H1 (cell line): Measurements from ENCODE around the gene GIMD1. TPM values are rescaled to one million over a fixed set of nuclear protein-coding genes. Genes with fewer than 3 reads are reported as not detected.

Experiments used
- BACH1 ChIP-seq: IDR thresholded peaks from 2 replicates; pipeline ENCODE4 v1.6.1; 2012; ENCODE audit warnings: low read length, improper control_type of control experiment
- CEBPB ChIP-seq: IDR thresholded peaks from 2 replicates; pipeline ENCODE4 v1.6.1; 2012; ENCODE audit warnings: low read depth, low read length
- CHD2 ChIP-seq: IDR thresholded peaks from 2 replicates; pipeline ENCODE4 v1.6.1; 2012; ENCODE audit warnings: low read length, improper control_type of control experiment
- EZH2 ChIP-seq: fragments of 200-600 bp; sonication (generic); IDR thresholded peaks from 2 replicates; pipeline ENCODE4 v1.7.1; 2012; ENCODE audit warnings: low read depth, mild to moderate bottlenecking, moderate library complexity, low read length, inconsistent platforms; ENCODE audit not compliant: severe bottlenecking
- GTF2F1 ChIP-seq: IDR thresholded peaks from 2 replicates; pipeline ENCODE4 v1.6.1; 2012; ENCODE audit warnings: low read depth, low read length, improper control_type of control experiment, borderline replicate concordance
- SIRT6 ChIP-seq: IDR thresholded peaks from one replicate; pipeline ENCODE4 v1.7.1; 2012; ENCODE audit warnings: low read length, inconsistent platforms
- SIX5 ChIP-seq: IDR thresholded peaks from 2 replicates; pipeline ENCODE4 v1.6.1; 2011; ENCODE audit warnings: mild to moderate bottlenecking, low read depth, low read length
- TCF12 ChIP-seq: IDR thresholded peaks from 2 replicates; pipeline ENCODE4 v1.6.1; 2011; ENCODE audit warnings: low read depth, mild to moderate bottlenecking, low read length
- polyA plus RNA-seq, 7 experiments: library from polyadenylated mRNA; depleted of rRNA in 3 of 7; stranded (reverse) in 5 of 7; unstranded in 2 of 7; fragments of >200 nt in 5 of 7; fragments of 200-250 nt in 2 of 7; gene quantifications; 1 replicate in 5 of 7; 2 replicates in 1 of 7; 4 replicates in 1 of 7; pipeline versions ENCODE4 v1.2.1 to v1.2.3, GENCODE V29; 2011 to 2013; ENCODE audit warnings: missing spikeins in 2 of 7, mixed read lengths in 2 of 7
- total RNA-seq: library from RNA; stranded (reverse); fragmentation: NEBNext Ultra II Directional; extraction: Animal tissue kit (Norgen Biotek cat#: 25700); gene quantifications from 2 replicates; pipeline ENCODE4 v1.2.1, GENCODE V29; 2021
- TF ChIP-seq, protein P1 (sequence below): fragments of 300-600 bp; sonication (generic); IDR thresholded peaks from 2 replicates; pipeline ENCODE4 v1.7.1; 2012; ENCODE audit warnings: low read length, moderate library complexity, mild to moderate bottlenecking, inconsistent platforms; ENCODE audit not compliant: insufficient replicate concordance

Gene GIMD1
- total and polyA plus RNA-seq, 2 of the 8 experiments (the other 6 are each of a cell fraction or from before 2014, with no cell fraction given): not detected

DNA sequence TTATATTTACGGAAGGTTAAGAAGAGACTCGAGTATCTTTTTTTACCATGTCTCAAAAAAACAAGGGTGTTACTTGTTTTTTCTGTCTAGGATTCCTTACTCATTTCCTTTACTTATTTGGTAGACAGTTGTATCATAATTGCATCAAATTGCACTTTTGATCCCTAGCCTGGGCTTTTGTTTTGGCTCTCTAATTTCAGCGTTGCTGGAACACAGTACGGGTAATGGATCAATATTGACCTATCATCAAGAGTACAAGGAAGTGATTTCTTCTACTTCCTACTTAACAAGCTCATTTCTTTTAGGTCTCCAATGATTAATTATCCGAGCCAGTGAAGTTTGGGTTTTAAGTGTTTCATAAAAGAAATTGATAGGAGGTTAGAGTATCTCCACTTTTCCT, 35.4 kb downstream of the GIMD1 start (continued):
- TF ChIP-seq SIX5 (no peak), CEBPB (no peak), GTF2F1 (no peak), CHD2 (no peak), SIRT6 (no peak), EZH2 (no peak), TCF12 (no peak), BACH1 (no peak)
- TF ChIP-seq, protein P1, sequence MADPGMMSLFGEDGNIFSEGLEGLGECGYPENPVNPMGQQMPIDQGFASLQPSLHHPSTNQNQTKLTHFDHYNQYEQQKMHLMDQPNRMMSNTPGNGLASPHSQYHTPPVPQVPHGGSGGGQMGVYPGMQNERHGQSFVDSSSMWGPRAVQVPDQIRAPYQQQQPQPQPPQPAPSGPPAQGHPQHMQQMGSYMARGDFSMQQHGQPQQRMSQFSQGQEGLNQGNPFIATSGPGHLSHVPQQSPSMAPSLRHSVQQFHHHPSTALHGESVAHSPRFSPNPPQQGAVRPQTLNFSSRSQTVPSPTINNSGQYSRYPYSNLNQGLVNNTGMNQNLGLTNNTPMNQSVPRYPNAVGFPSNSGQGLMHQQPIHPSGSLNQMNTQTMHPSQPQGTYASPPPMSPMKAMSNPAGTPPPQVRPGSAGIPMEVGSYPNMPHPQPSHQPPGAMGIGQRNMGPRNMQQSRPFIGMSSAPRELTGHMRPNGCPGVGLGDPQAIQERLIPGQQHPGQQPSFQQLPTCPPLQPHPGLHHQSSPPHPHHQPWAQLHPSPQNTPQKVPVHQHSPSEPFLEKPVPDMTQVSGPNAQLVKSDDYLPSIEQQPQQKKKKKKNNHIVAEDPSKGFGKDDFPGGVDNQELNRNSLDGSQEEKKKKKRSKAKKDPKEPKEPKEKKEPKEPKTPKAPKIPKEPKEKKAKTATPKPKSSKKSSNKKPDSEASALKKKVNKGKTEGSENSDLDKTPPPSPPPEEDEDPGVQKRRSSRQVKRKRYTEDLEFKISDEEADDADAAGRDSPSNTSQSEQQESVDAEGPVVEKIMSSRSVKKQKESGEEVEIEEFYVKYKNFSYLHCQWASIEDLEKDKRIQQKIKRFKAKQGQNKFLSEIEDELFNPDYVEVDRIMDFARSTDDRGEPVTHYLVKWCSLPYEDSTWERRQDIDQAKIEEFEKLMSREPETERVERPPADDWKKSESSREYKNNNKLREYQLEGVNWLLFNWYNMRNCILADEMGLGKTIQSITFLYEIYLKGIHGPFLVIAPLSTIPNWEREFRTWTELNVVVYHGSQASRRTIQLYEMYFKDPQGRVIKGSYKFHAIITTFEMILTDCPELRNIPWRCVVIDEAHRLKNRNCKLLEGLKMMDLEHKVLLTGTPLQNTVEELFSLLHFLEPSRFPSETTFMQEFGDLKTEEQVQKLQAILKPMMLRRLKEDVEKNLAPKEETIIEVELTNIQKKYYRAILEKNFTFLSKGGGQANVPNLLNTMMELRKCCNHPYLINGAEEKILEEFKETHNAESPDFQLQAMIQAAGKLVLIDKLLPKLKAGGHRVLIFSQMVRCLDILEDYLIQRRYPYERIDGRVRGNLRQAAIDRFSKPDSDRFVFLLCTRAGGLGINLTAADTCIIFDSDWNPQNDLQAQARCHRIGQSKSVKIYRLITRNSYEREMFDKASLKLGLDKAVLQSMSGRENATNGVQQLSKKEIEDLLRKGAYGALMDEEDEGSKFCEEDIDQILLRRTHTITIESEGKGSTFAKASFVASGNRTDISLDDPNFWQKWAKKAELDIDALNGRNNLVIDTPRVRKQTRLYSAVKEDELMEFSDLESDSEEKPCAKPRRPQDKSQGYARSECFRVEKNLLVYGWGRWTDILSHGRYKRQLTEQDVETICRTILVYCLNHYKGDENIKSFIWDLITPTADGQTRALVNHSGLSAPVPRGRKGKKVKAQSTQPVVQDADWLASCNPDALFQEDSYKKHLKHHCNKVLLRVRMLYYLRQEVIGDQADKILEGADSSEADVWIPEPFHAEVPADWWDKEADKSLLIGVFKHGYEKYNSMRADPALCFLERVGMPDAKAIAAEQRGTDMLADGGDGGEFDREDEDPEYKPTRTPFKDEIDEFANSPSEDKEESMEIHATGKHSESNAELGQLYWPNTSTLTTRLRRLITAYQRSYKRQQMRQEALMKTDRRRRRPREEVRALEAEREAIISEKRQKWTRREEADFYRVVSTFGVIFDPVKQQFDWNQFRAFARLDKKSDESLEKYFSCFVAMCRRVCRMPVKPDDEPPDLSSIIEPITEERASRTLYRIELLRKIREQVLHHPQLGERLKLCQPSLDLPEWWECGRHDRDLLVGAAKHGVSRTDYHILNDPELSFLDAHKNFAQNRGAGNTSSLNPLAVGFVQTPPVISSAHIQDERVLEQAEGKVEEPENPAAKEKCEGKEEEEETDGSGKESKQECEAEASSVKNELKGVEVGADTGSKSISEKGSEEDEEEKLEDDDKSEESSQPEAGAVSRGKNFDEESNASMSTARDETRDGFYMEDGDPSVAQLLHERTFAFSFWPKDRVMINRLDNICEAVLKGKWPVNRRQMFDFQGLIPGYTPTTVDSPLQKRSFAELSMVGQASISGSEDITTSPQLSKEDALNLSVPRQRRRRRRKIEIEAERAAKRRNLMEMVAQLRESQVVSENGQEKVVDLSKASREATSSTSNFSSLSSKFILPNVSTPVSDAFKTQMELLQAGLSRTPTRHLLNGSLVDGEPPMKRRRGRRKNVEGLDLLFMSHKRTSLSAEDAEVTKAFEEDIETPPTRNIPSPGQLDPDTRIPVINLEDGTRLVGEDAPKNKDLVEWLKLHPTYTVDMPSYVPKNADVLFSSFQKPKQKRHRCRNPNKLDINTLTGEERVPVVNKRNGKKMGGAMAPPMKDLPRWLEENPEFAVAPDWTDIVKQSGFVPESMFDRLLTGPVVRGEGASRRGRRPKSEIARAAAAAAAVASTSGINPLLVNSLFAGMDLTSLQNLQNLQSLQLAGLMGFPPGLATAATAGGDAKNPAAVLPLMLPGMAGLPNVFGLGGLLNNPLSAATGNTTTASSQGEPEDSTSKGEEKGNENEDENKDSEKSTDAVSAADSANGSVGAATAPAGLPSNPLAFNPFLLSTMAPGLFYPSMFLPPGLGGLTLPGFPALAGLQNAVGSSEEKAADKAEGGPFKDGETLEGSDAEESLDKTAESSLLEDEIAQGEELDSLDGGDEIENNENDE: no peak
- TF ChIP-seq, all 59 proteins: peak for 0
